Measurements from ENCODE around the gene C19orf38.

DNA sequence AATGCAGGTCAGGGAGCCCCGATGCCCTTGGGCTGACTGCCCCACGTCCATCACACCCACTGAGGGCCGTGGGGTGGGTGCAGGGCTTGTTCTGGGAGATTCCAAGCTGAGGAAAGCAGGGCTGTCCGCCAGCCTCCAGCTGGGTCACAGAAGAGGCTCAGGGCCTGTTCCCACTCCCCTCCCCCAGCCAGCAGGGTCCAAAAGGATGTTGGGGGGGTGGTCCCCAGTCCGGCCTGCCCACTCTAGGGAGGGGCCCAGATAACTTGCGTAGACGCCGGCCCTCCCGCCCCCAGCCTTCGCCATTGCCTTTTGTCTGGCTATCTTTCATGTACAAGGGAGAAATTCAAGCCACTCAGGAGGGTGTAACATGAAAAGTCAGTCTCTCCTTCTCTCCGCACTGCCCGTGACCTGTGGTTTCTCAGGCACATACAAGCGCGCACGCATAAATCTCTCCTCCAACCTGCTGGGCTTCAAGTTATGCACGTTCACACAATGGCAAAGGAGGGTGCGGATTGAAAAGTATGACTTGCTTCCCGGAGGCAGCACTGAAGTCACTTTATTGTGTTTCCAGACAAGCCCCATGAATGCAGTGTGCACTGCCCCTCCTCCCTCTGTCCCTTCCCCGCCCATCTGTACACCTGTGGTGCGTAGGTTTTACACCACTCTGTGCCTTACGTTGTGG lies 43.3 kb downstream of the C19orf38 start:
- no peak for TF ChIP-seq EP300 (IDR thresholded peaks at IDR 0.05)
- TF ChIP-seq, protein P1, sequence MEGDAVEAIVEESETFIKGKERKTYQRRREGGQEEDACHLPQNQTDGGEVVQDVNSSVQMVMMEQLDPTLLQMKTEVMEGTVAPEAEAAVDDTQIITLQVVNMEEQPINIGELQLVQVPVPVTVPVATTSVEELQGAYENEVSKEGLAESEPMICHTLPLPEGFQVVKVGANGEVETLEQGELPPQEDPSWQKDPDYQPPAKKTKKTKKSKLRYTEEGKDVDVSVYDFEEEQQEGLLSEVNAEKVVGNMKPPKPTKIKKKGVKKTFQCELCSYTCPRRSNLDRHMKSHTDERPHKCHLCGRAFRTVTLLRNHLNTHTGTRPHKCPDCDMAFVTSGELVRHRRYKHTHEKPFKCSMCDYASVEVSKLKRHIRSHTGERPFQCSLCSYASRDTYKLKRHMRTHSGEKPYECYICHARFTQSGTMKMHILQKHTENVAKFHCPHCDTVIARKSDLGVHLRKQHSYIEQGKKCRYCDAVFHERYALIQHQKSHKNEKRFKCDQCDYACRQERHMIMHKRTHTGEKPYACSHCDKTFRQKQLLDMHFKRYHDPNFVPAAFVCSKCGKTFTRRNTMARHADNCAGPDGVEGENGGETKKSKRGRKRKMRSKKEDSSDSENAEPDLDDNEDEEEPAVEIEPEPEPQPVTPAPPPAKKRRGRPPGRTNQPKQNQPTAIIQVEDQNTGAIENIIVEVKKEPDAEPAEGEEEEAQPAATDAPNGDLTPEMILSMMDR (IDR thresholded peaks at IDR 0.05), result no peak
- no peak for TF ChIP-seq POLR2A (IDR thresholded peaks at IDR 0.05)

Data from tibial nerve (tissue), 4 donors.